GM10266 (cell line): ENCODE data around the gene REXO5.
"Not testable (repeated sequence)": the region's sequence is repeated elsewhere in the genome, so short reads cannot be mapped to it uniquely, and the experiment has no call there.

ENCODE experiments used
- DNase-seq: peaks from one replicate; pipeline ENCODE4 v3.0.0; 2012; ENCODE audit errors: extremely low spot score
- TF ChIP-seq, protein P1 (sequence below): IDR thresholded peaks from 2 replicates; pipeline ENCODE4 v1.5.1; 2012; ENCODE audit warnings: mild to moderate bottlenecking, low read depth; ENCODE audit not compliant: control insufficient read depth, insufficient read depth; ENCODE audit errors: missing control alignments

Gene REXO5

DNA sequence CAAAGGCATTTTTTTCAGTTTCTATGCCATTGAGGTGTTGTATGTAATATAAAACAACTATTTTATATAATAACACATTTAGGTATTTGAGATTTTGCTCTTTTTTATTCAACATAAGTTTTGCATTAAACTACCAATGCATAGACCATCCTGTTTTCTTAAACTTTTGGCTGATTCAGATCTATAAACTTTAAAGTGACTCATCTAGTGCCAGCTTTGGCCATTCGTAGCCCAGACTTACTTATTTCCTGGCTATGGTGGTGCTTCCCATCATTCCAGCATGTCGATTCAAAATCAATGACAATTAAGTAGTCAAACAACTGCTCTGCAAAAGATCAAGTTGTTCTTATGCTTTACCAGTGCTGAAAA, 3.2 kb upstream of the REXO5 start:
- TF ChIP-seq, protein P1, sequence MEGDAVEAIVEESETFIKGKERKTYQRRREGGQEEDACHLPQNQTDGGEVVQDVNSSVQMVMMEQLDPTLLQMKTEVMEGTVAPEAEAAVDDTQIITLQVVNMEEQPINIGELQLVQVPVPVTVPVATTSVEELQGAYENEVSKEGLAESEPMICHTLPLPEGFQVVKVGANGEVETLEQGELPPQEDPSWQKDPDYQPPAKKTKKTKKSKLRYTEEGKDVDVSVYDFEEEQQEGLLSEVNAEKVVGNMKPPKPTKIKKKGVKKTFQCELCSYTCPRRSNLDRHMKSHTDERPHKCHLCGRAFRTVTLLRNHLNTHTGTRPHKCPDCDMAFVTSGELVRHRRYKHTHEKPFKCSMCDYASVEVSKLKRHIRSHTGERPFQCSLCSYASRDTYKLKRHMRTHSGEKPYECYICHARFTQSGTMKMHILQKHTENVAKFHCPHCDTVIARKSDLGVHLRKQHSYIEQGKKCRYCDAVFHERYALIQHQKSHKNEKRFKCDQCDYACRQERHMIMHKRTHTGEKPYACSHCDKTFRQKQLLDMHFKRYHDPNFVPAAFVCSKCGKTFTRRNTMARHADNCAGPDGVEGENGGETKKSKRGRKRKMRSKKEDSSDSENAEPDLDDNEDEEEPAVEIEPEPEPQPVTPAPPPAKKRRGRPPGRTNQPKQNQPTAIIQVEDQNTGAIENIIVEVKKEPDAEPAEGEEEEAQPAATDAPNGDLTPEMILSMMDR: no peak
- DNase-seq: no peak

DNA sequence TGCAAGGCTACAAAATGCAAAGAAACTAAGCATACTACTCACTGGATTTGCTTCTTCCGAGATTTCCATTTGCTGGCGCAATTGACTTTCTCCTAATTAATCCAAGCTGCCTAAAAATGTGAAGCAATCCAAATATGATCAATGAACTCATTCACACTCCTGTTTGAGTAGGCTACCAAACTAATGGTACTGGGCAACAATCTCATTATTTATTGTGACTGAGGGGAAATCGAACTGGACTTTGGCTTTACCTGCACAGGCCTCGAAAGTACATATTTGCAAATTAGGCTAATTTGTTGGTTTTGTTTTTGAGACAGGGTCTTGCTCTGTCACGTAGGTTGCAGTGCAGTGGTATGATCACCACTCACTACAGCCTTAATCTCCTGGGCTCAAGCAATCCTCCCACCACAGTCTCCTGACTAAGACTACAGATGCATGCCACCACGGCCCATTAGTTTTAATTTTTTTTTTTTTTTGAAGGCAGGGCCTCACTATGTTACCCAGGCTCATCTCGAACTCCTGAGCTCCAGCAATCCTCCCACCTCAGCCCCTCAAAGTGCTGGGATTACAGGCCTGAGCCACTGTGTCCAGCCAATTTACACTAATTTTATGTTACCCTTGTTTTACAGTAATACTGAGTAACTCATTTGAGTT, 2.6 kb upstream of the REXO5 start:
- TF ChIP-seq, protein P1: no peak

DNA sequence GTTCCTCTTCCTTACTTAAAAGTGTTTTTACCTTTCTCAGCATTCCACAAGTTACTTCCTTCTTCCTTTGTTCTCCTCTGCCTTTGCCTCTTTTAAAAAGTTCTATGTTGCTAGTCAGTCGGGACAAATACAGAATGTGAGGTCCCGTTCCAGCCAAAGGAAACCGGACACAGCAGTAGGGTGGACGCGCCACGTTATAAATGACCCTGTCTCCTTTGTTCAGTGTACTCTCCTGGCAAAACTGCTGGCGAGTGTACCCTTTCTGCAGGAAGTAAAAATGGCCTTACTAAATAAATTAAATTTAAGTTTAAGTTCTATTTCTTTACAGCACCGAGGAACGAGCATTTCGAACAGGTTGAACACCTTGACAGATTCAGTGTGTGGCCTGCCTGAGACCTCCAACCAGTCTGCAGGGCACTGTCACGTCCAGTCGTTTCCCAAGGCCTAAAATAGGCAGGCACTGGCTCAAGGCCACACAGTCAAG, 601 bp upstream of the REXO5 start:
- not testable (repeated sequence) for DNase-seq

More for the DNA sequence above, 2.6 kb upstream of the REXO5 start:
- no peak for DNase-seq

DNA sequence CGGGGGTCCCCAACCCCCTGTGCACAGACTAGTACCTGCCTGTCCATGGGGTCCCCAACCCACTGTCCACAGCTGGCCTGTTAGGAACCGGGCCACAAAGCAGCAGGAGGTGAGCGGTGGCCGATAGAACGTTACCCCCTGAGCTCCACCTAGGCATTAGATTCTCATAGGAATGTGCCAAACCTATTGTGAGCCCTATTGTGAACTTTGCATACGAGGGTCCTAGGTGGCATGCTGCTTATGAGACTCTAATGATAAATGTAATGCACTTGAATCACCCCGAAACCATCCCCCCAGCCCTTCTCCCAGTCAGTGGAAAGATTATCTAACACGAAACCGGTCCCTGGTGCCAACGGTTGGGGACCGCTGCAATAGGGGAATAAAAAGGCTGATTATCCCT, 1.5 kb downstream of the REXO5 start:
- TF ChIP-seq, protein P1: no peak
- DNase-seq: no peak

DNA sequence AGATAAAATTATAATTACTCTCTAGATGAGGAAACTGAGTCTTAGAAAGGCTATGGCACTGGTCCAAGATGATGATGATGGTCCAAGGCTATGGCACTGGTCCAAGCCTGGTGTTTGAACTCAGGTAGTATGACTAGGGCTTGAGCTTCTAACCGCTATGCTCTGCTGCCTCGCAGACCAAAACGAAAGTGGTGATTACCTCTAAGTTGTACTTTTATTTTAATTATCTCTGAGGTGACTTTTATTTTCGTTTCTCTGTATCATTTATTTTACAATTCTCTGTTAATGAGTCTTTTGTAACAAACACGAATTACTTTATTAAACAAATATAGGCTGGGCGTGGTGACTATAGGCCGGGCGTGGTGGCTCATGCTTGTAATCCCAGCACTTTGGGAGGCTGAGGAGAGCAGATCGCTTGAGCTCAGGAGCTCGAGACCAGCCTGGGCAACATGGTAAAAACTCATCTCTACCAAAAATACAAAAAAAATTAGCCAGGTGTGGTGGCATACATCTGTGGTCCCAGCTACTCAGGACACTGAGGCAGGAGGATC, 5.6 kb downstream of the REXO5 start:
- TF ChIP-seq, protein P1: no peak
- DNase-seq: no peak

DNA sequence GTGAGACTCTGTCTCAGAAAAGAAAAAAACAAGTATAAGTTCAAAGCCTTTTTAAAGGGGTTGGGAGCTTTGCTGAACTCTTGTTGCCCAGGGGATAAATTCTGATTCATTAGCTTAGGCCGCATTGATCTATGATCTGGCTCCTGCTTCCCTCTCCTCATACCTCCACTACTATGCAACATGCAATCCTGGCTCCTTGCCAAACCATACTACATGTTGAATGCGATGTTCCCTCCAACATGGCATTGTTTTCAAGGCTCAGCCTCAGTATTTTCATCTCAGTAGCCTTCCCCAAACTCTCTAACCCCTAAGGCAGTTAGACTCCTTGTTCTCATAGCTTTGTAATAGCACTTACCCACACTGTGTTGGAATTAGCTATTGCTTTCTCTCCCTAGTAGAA, 6.2 kb downstream of the REXO5 start:
- TF ChIP-seq, protein P1: no peak
- DNase-seq: no peak

DNA sequence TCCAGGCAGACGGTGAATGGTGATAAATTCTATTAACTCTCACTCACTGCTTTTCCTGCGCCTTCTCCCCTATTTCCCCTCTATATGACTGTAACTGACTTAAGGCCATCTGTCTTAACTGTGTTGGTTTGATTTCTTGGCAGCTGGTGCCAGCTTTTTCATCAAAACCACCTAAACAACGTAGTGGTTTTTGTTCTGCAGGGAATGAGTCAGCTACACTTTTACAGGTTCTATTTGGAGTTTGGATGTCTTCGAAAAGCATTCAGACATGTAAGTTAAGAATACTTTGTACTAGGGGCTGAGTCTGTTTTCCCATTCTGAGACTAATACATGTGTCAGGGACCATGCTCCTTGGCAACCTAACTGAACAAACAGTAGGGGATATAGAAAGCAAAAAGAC, 8.5 kb downstream of the REXO5 start:
- TF ChIP-seq, protein P1: no peak
- no peak for DNase-seq

DNA sequence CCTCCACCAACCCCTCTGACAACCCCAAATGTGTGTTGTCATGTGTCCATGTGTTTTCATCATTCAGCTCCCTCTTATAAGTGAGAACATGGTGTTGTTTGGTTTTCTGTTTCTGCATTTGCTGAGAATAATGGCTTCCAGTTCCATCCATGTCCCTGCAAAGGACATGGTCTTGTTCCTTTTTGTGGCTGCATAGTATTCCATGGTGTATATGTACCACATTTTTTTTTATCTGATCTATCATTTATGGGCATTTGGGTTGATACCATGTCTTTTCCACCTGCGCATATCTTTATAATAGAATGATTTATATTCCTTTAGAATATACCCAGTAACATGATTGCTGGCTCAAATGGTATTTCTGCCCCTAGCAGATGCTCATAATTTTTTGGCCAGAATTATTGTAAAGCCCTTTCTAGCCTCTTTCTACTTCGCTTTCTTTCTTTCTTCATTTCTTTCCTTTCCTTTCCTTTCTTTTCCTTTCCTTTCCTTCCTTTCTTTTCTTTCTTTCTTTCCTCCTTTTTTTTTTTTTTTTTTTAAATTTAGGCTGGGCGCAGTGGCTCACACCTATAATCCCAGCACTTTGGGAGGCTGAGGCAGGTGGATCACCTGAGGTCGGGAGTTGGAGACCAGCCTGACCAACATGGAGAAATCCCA, 12.7 kb downstream of the REXO5 start:
- no peak for DNase-seq
- TF ChIP-seq, protein P1: no peak
